Astrocyte (in vitro differentiated cells and primary cell): Measurements from ENCODE around the gene PITPNM3.

Experiments used
- EZH2 ChIP-seq: IDR thresholded peaks from 2 replicates; pipeline ENCODE4 v1.6.1; 2012; ENCODE audit warnings: mild to moderate bottlenecking, low read length, inconsistent platforms; ENCODE audit not compliant: insufficient read depth
- TF ChIP-seq, protein P1 (sequence below): IDR thresholded peaks from 2 replicates; pipeline ENCODE4 v1.5.1; 2011; ENCODE audit warnings: low read depth, mild to moderate bottlenecking, inconsistent platforms, low read length, moderate library complexity; ENCODE audit not compliant: insufficient read depth

DNA sequence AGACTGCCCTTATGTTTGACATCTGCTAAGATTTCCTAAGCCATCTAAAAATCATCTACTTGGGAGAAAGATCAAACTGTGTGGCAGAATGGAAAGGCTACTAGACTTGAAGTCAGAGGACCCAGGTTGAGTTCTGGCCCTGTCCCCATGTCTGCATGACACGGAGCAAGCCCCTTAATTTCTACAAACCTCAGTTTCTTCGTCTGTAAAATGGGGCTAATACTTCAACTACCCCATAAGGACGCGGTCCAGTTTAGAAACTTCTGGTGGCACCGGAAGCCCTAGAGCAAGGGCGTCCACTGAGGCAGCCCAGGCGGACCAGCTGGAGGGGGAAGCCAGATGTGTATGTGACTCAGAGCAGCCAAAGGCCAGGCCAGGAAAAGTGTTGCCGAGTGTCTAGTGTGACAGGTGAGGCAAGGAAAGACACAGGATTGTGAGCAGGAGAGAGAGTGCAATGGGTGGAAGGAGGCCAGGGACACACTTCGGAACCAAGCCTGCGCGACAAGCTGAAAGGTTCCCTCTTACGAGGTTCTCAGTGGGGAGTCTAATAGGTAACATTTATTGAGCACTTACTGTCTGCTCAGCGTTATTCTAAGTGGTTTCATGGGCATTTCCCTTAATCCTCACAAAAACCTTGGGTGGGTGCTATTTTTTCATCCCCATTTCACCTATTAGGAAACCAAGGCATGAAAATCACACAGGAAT lies 17.8 kb upstream of the PITPNM3 start:
- TF ChIP-seq, protein P1, sequence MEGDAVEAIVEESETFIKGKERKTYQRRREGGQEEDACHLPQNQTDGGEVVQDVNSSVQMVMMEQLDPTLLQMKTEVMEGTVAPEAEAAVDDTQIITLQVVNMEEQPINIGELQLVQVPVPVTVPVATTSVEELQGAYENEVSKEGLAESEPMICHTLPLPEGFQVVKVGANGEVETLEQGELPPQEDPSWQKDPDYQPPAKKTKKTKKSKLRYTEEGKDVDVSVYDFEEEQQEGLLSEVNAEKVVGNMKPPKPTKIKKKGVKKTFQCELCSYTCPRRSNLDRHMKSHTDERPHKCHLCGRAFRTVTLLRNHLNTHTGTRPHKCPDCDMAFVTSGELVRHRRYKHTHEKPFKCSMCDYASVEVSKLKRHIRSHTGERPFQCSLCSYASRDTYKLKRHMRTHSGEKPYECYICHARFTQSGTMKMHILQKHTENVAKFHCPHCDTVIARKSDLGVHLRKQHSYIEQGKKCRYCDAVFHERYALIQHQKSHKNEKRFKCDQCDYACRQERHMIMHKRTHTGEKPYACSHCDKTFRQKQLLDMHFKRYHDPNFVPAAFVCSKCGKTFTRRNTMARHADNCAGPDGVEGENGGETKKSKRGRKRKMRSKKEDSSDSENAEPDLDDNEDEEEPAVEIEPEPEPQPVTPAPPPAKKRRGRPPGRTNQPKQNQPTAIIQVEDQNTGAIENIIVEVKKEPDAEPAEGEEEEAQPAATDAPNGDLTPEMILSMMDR, result no peak
- no peak for TF ChIP-seq EZH2
